Ecto neural progenitor cell (in vitro differentiated cells): ENCODE data around the gene CABP4.
"Not testable (repeated sequence)": the region's sequence is repeated elsewhere in the genome, so short reads cannot be mapped to it uniquely, and the experiment has no call there.

Experiments used
- DNase-seq: peaks from one replicate; pipeline ENCODE4 v3.0.0-alpha.2; 2018; ENCODE audit warnings: low spot score

The CABP4 gene

DNA sequence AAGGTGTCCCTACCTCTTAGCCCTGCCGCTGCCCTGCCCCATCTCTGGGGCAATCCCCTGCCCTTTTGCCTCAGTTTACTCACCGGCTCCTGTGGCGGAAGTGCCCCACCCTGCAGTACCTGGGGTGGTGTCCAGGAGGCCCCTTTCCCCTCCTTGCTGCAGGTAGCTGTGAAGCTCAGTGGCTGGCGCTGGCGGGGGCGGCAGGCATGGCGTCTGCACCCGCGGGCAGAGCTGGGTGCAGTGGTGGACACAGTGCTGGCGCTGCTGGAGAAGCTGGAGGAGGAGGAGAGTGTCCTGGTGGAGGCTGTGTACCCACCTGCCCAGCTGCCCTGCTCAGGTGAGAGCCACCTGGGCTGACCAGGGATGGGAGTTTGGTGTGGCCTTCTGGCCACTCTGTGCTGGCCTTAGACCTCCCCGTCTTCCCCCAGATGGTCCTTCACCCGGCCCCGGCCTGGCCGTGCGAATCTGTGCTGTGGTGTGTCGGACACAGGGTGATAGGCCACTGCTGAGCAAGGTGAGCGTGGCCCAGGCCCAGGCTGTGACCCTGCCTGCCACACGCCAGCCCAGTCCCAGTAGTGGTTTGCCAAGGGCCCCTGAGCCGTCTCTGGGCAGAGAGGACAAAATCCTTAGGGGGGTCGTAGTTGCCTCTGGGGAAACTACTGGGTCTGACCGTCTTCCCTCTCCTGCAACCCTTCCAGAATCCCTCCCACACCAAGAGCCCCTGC lies 35.7 kb upstream of the CABP4 start:
- no peak for DNase-seq

DNA sequence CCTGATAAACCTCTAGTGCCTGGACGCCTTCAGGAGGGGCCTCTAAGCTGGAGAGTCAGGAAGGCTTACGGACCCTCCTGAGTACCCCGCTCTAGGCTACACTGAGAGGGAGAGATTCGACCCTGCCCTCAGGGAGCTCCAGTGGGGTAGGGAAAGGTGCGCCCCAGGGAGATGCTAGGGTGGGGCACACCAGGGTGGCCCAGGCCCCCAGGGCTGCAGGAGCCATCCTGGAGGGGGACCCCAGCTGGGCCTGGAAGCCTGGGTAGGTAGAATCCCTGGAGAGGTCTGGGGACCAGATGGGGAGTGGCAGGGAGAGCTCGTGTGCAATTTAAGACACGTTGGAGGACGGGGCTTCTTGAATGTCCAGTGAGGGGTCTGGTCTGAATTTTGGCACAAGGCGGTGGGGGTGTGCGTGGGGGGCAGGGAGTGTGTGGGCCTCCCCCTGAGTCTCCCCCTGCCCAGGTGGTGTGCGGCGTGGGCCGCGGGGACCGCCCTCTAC lies 35.0 kb upstream of the CABP4 start:
- no peak for DNase-seq

- DNase-seq: peak; percentile 98
These were observed 34.3 kb upstream of the CABP4 start for GRCh38 chr11:67420646-67421429.

- DNase-seq: no peak
These were observed 33.6 kb upstream of the CABP4 start for GRCh38 chr11:67421430-67422031.

DNA sequence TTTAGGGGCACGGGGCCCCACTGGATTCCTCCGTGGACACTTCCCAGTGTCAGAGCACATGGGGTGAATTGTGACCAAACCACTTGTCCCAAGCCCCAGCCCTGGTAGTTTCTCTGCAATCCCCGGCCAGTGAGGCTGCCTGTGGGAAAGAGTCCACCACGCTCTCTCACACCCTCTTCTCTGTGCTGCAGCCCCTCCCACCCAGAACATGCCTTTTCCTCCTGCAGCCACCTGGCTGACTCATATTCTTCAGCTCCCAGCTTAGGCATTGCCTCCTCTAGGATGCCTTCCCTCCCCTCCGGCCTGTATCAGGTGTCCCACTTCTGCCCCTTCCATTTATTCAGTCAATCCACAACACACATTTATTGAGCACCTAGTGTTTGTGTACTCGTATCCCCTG lies 32.3 kb upstream of the CABP4 start:
- no peak for DNase-seq

- no peak for DNase-seq
These were observed 31.7 kb upstream of the CABP4 start for GRCh38 chr11:67423466-67423865.

DNA sequence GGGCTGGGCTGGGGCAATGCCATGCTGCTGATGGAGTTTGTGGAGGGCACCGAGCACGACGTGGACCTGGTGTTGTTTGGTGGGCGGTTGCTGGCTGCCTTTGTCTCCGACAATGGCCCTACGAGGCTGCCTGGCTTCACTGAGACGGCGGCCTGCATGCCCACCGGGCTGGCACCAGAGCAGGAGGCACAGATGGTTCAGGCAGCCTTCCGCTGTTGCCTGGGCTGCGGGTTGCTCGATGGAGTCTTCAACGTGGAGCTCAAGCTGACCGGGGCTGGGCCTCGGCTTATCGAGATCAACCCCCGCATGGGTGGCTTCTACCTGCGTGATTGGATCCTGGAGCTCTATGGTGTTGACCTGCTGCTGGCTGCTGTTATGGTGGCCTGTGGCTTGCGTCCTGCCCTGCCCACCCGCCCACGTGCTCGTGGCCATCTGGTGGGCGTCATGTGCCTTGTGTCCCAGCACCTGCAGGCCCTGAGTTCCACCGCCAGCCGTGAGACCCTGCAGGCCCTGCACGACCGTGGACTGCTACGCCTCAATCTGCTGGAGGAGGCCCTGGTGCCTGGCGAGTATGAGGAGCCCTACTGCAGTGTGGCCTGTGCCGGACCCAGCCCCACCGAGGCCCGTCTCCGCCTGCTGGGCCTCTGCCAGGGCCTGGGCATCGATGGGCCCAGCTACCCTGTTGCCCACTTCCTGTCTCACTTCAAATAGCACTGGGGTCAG lies 31.1 kb upstream of the CABP4 start:
- no peak for DNase-seq

DNA sequence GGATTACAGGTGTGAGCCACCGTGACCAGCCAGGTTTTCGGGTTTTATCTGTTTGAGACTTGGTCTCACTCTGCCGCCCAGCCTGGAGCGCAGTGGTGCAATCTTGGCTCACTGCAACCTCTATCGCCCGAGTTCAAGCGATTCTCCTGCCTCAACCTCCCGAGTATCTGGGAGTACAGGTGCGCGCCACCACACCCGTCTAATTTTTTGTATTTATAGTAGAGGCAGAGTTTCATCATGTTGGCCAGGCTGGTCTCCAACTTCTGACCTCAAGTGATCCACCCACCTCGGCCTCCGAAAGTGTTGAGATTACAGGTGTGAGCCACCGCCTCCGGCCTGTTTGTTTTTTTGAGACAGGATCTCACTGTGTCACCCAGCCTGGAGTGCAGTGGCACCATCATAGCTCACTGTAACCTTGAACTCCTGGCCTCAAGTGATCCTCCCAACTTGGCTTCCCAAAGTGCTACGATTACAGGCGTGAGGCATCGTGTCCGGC lies 27.7 kb upstream of the CABP4 start:
- DNase-seq: not testable (repeated sequence)

DNA sequence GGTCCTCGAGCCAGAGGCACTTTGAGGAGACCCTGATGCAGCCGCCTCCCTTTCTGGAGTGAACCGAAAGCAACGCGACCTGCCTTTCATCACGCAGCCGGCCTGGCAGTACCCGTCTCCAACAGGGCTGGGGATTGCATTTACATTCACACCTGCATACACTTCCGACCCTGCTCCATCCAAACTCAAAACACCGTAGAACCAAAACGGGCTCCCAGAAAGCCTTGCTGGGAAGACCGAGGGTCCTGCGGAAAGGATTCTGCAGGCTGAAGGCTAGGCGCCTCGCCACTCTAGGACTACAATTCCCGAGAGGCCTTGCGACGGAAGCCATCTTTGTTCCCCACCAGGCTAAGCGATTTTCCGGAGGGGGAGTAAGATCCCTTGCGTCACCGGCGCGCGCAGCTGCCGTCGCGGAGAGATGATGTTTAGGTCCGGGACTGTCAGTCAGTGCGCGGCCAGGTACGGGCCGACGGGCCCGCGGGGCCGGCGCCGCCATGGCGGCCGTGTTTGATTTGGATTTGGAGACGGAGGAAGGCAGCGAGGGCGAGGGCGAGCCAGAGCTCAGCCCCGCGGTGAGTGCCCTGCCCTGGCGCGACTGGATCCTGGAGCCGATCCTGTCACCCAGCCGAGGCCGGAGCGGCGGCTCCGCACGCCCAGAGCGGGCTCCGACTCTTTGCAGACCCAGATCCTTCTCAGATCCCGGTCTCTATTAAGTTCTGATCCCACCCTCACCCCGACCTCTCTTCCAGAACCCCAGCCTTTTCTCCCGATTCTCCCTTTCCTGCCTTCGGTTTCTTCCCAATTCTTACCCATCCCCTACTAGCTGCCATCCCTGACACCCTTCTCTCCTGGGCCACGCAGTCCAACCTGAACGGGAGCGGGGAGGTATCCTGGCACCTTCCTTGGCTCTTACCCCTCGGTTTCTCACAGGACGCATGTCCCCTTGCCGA lies 26.8 kb upstream of the CABP4 start, which contains the start of gene RPS6KB2:
Gene RPS6KB2 (plus strand): TSS at position 443 of the 950 bp plus-strand sequence. CDS start 52 bp downstream, at position 495.
- DNase-seq: peak; percentile 100

DNA sequence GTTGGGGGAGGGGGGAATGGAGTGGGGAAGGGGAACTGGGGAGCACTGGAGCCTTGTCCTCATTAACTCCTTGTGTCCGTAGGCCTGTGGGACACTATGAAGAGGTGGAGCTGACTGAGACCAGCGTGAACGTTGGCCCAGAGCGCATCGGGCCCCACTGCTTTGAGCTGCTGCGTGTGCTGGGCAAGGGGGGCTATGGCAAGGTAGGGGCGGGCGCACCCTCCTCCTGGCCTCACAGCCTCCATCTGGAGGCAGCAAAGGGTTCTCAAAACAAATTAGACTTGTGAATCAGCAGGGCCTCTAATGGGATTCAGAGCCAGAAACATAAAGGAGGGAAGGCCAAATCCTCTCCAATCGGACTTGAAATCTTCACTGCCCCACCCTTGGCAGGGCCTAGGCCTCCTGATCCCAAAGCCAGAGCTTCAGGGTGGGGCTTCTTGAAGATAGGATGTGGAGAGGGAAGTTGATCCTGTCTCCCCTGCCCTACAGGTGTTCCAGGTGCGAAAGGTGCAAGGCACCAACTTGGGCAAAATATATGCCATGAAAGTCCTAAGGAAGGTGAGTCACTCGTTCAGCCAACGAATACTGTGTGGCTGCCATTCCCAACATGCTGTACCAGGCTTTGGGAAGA lies 26.0 kb upstream of the CABP4 start:
- DNase-seq: no peak

DNA sequence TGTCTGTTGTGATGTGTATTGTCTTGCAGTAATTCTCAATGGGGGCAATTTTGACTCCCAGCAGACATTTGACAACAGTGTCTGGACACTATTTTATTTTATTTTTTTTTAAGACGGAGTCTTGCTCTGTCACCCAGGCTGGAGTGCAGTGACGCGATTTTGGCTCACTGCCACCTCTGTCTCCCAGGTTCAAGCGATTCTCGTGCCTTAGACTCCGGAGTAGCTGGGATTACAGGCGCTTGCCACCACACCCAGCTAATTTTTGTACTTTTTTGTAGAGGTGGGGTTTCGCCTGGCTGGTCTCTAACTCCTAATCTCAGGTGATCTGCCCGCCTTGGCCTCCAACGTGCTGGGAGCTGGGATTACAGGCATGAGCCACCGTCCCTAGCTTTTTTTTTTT lies 25.4 kb upstream of the CABP4 start:
- DNase-seq: no peak

GRCh38 chr11:67431346-67432249 lies 23.6 kb upstream of the CABP4 start:
- DNase-seq: no peak

DNA sequence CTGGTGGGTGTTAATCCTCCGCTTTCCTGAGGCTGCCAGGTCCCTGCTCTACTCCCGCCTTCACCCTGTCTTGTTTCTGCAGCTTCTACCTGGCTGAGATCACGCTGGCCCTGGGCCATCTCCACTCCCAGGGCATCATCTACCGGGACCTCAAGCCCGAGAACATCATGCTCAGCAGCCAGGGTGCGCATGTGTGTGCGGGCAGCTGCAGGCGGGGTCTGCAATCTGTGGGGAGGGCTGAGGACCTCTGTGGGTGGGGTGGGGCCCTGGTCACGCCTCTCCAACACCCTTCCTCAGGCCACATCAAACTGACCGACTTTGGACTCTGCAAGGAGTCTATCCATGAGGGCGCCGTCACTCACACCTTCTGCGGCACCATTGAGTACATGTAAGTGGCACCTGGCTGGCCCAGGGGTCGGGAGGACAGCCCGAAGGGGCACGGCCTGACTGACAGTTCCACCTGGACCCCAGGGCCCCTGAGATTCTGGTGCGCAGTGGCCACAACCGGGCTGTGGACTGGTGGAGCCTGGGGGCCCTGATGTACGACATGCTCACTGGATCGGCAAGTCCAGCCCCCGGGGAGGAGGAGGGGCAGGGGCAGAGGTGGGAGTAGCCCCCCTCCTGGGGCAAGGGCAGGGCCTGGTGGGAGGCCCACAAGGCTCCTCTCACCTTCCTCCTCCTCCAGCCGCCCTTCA lies 22.4 kb upstream of the CABP4 start:
- DNase-seq: no peak

DNA sequence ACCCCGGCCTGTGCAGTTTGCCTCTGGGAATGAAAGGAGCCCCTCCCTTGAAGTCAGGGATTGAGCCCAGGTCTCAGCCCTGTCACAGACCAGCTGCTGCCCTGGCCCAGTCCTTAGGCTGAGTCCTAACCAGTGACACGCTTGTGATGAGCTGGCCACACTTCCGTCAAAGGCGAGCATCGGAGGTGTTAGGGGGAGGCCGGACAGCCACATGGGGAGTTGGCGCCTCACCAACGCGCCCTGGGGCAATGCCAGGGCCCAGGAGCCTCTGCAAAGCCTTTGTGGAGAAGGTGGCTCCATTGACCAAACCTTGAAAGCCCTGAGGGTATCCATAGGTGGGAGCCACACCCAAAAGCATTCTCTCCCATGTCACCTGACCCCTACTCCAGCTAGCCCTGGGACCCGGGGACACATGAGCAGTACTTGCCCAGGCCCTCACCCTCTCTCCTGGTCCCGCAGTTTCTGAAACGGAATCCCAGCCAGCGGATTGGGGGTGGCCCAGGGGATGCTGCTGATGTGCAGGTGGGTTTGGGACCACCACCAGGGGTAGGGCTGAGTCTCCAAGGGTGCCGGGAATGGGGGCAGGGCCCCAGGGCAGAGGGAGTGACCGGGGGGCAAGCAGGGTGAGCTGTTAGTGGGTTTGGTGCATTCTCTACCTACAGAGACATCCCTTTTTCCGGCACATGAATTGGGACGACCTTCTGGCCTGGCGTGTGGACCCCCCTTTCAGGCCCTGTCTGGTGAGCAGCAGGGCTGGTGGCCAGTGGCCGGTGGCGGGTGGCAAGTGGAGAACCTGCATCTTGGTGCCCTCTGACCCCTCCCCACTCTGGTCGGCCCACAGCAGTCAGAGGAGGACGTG lies 21.4 kb upstream of the CABP4 start:
- DNase-seq: no peak

- no peak for DNase-seq
These were observed 20.7 kb upstream of the CABP4 start for GRCh38 chr11:67434395-67434881.

GRCh38 chr11:67435031-67435726 lies 20.0 kb upstream of the CABP4 start:
- no peak for DNase-seq
